Type B pancreatic cell (in vitro differentiated cells): ENCODE measurements around the gene IL25. TPM values are rescaled to one million over a fixed set of nuclear protein-coding genes. Genes with fewer than 3 reads are reported as not detected.

Source experiments
- DNase-seq: peaks from one replicate; pipeline ENCODE4 v3.0.0; 2021; ENCODE audit warnings: mixed read lengths; ENCODE audit not compliant: unreplicated experiment; ENCODE audit errors: extremely low spot score
- H3K27ac Mint-ChIP-seq: 2 replicates; pipeline ENCODE4 v1.8.0; 2021; ENCODE audit warnings: mild to moderate bottlenecking, mixed read lengths
- H3K27me3 Mint-ChIP-seq: 2 replicates; pipeline ENCODE4 v1.8.0; 2021; ENCODE audit warnings: mixed read lengths
- H3K36me3 Mint-ChIP-seq: 2 replicates; pipeline ENCODE4 v1.8.0; 2021; ENCODE audit warnings: mixed read lengths
- H3K4me1 Mint-ChIP-seq: one replicate; pipeline ENCODE4 v1.8.0; 2021; ENCODE audit warnings: mixed read lengths; ENCODE audit not compliant: unreplicated experiment
- H3K4me3 Mint-ChIP-seq: 2 replicates; pipeline ENCODE4 v1.8.0; 2021; ENCODE audit warnings: mild to moderate bottlenecking, mixed read lengths
- H3K9me3 Mint-ChIP-seq: 2 replicates; pipeline ENCODE4 v1.8.0; 2021; ENCODE audit warnings: mixed read lengths
- total RNA-seq: library from RNA; stranded (reverse); gene quantifications from 2 replicates; pipeline ENCODE4 v1.2.1, GENCODE V29; 2021; ENCODE audit warnings: low replicate concordance
- TF ChIP-seq, protein P1 (sequence below): fragments of 200-600 bp; sonication (generic); conservative IDR thresholded peaks from 2 replicates; pipeline ENCODE4 v1.5.0; 2021; ENCODE audit warnings: antibody characterized with exemption, mild to moderate bottlenecking

Gene IL25
- total RNA-seq, 1 donor from 2014 or later, result not detected

DNA sequence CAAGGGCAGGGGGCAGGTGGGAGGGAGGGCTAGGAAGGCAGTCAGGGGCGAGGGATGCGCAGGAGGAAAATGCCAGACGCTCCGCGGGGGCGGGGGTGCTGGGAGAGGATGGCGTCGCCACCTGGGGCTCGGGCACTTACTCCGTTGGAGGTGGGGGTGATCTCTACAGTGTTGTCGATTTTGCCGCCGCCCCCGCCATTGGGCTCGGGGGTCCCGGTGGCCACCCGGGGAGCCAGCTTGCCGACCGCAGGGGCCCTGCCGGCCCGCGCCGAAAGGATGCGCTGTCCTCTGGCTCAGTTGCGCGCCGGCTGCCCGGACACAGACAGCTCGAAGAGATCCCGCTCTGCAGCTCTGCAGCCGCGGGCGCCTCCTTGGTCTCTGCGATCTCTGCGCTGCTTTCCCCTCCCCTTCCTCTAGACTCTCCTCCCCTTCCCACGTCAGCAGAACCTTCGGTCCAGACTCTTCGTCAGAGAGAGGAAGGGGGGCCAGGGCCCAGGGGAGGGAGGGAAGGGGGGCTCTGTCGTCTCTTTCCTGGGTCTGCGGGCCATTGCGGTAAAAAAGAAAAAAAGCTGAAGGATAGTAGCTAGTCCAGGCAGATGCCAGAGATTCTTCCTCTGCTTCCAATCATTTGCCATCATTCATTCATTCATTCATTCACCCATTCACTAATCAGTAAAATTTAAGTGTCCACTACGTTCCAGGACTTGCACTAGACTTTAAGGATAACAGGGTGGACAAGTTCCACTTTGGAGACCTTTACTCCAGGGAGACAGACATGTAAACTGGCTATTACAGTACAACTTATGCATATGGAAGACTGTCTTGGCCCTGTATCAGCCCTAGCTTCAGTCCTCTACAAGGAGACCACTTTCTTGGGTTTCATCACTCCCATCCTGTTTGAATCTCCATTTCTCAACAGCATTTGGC lies 19.8 kb upstream of the IL25 start, which contains the start of gene SLC22A17:
Gene SLC22A17, minus strand, starts transcription at position 382 of the 927 bp plus-strand sequence.
- TF ChIP-seq, protein P1, sequence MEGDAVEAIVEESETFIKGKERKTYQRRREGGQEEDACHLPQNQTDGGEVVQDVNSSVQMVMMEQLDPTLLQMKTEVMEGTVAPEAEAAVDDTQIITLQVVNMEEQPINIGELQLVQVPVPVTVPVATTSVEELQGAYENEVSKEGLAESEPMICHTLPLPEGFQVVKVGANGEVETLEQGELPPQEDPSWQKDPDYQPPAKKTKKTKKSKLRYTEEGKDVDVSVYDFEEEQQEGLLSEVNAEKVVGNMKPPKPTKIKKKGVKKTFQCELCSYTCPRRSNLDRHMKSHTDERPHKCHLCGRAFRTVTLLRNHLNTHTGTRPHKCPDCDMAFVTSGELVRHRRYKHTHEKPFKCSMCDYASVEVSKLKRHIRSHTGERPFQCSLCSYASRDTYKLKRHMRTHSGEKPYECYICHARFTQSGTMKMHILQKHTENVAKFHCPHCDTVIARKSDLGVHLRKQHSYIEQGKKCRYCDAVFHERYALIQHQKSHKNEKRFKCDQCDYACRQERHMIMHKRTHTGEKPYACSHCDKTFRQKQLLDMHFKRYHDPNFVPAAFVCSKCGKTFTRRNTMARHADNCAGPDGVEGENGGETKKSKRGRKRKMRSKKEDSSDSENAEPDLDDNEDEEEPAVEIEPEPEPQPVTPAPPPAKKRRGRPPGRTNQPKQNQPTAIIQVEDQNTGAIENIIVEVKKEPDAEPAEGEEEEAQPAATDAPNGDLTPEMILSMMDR, result peak; percentile 41
- H3K27ac Mint-ChIP-seq, result peak within 1 kb of the TSS; percentile 78
- DNase-seq, result no peak
- peaks cover 17% of the 10 kb centered on the region for H3K36me3 Mint-ChIP-seq
- H3K27me3 Mint-ChIP-seq, result peaks cover 30% of the 10 kb centered on the region
- H3K9me3 Mint-ChIP-seq, result no peaks in the 10 kb centered on the region
- peak within 1 kb of the TSS; percentile 87 for H3K4me3 Mint-ChIP-seq
- H3K4me1 Mint-ChIP-seq, result peaks cover 9% of the 10 kb centered on the region

DNA sequence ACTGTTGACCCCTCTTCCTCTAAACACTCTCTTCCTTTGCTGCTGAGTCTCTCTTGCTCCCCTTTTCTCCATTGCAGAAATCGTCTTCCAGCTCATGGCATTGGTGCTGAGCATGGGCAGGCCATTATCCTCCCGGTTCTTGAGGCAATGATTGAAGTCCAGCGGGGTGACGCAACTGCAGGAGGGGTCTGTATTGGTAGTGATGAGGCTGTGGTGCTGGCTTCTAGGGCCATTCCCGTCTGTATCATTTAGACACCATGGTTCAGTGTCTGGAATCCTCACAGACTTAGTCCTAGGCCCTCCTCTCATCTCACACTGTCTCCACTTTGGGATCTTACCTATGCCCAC lies 19.2 kb upstream of the IL25 start:
- peaks cover 21% of the 10 kb centered on the region for H3K36me3 Mint-ChIP-seq
- H3K27ac Mint-ChIP-seq, result no peak overlapping the region
- no peaks in the 10 kb centered on the region for H3K9me3 Mint-ChIP-seq
- TF ChIP-seq, protein P1, result no peak
- H3K4me1 Mint-ChIP-seq, result peaks cover 9% of the 10 kb centered on the region
- H3K27me3 Mint-ChIP-seq, result peaks cover 30% of the 10 kb centered on the region
- no peak for DNase-seq
- H3K4me3 Mint-ChIP-seq, result peak overlapping the region; percentile 87

GRCh38 chr14:23354990-23355389 lies 17.6 kb upstream of the IL25 start:
- no peaks in the 10 kb centered on the region for H3K9me3 Mint-ChIP-seq
- DNase-seq, result no peak
- peaks cover 24% of the 10 kb centered on the region for H3K36me3 Mint-ChIP-seq
- H3K27ac Mint-ChIP-seq, result no peak overlapping the region
- H3K4me1 Mint-ChIP-seq, result peaks cover 9% of the 10 kb centered on the region
- H3K27me3 Mint-ChIP-seq, result peaks cover 28% of the 10 kb centered on the region
- TF ChIP-seq, protein P1, result no peak
- no peak overlapping the region for H3K4me3 Mint-ChIP-seq

- TF ChIP-seq, protein P1, result no peak
- peaks cover 11% of the 10 kb centered on the region for H3K4me1 Mint-ChIP-seq
Observed at GRCh38 chr14:23355871-23356435, 16.7 kb upstream of the IL25 start.

GRCh38 chr14:23356662-23357061 lies 15.9 kb upstream of the IL25 start:
- no peak for DNase-seq
- Mint-ChIP-seq H3K4me3 (no peak overlapping the region), H3K4me1 (peaks cover 13% of the 10 kb centered on the region), H3K36me3 (peaks cover 20% of the 10 kb centered on the region), H3K27me3 (peaks cover 15% of the 10 kb centered on the region), H3K27ac (no peak overlapping the region), H3K9me3 (no peaks in the 10 kb centered on the region)
- TF ChIP-seq, protein P1, result no peak

More at GRCh38 chr14:23355871-23356435, 16.7 kb upstream of the IL25 start:
- no peaks in the 10 kb centered on the region for H3K9me3 Mint-ChIP-seq
- no peak overlapping the region for H3K27ac Mint-ChIP-seq
- H3K27me3 Mint-ChIP-seq, result peaks cover 19% of the 10 kb centered on the region
- H3K36me3 Mint-ChIP-seq, result peaks cover 21% of the 10 kb centered on the region
- no peak overlapping the region for H3K4me3 Mint-ChIP-seq
- no peak for DNase-seq
